NCI-H774 (cell line): ENCODE results near the gene TBX2.

Experiments used
- DNase-seq: peaks from one replicate; lab custom pipeline; 2025; lab: John Stamatoyannopoulos, UW

Gene TBX2

DNA sequence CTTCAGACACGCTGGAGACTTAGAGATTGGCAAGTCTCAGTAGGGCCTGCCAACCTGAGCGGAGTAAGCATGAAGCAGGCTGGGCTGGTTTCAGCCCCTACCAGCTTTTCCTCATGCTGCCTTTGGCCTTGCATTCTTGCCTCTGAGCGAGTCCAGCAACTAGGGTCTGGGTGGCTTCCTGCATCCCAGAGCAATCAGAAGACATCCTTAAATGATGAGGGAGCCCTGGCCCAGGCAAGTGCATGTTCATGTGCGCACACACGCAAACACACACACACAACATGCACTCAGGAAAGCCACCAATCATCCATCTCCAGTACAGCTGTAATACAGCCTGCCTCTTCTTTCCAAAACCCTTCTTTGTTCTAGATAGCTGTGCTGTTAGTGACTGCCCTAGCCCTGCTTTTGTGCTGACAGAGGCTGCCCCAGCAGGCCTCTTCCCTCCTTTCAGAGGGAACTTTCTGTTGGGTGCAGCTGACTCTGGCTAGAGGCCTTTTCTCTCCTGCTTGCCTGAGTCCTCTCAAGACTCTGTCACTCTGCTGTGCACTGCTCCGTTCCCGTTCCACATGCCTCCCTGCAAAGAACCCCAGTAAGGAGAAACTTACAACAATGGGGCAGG lies 30.7 kb upstream of the TBX2 start:
- DNase-seq, result no peak

DNA sequence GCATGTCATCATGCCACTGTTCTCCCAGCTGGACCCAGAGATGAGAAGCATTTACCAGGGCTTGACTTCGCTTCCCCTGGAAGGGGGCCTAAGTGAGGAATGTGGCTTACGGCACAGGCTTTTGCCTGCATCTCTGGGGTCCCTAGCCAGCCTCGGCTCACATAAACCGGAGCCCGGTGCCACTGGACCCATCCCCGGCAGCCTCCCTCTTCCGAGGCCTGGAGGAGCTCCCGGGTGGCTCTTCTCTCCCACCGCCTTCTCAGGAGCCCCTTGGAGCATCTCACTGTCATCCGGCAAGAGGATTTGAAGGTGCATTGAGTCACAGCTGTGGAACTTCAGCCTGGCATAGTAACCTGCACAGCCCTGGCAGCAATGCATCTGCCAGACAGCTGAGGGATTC lies 29.9 kb upstream of the TBX2 start:
- no peak for DNase-seq

GRCh38 chr17:61371179-61371578 lies 28.5 kb upstream of the TBX2 start:
- no peak for DNase-seq

DNA sequence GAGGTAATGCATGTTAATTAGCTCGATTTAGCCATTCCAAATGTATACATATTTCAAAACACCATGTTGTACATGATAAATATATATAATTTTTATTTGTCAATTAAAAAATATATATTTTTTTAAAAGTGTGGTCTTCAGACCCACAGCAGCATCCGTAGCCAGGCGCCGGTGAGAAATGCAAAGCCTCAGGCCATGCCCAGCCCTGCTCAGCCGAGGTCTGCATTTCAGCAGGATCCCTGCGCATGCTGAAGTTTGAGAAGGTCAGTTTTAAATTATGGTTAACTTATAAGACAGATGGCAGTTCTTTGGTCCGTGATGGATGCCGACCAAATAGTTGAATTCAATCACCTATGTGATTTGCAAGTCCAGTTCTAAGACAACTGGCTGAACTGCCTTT lies 28.0 kb upstream of the TBX2 start:
- DNase-seq, result no peak

DNA sequence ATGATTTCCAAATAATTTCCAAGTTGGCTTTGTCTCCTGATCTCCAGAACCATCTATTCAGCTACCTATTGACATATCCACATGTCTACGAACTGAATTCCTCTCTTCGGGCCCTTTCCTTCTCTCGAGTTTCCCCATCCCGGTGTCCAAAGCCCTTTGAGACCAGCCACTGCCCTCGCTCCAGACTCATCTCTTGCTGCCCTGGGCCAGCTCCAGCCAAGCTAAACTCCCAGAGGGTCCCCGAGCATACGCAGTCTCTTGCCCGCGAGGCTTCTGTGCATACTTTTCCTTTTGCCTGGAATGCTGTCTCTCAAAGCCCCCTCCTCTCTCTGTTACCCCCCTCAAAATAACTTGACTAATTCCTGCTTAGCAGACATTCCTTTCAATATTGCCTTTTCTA lies 27.2 kb upstream of the TBX2 start:
- DNase-seq, result no peak

DNA sequence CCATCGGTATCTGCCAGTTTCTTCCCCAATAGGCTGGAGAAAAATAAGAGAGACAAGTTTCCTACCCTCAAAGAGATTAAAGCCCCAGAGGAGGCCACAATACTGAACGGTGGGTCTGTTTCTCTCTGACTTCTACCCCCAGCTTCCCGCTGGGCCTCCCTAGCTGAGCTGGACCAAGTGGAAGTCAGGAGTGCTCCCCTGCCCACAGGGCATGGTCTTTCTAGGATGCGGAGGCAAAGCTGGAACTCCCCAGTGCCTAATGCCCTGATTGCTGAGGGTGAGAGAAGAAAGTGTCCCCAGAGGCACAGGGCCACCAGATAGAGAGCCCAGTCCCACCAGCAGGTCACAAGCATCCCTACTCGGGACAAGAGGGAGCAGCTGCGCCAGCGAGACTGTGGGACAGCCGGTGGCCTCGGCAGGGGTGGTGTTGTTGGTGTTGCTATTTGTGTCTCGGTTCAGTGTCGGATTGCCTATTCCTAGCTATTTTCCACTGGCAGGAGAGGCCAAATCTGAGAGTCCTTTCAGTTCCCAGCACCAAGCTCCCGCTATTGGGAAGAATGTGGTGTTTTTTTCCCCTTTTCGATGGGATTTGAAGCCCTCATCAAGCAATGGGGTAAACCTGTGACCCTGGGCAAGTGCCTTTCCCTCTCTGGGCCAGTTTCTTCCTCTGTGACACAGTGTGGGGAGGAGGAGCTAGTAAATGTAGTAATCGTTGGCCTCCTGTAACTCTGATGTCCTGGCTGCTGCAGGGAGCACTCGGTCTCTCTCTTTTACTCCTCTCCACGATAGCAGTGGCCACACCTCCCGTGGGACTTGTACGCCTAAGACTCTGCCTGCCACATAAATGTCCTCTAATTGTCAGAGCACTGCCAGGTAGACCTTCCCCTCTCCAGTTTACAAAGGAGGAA lies 22.5 kb upstream of the TBX2 start:
- no peak for DNase-seq

- DNase-seq, result no peak
Measured at GRCh38 chr17:61378658-61379456, 20.8 kb upstream of the TBX2 start.

- DNase-seq, result no peak
Measured at GRCh38 chr17:61379457-61380216, 20.0 kb upstream of the TBX2 start.

DNA sequence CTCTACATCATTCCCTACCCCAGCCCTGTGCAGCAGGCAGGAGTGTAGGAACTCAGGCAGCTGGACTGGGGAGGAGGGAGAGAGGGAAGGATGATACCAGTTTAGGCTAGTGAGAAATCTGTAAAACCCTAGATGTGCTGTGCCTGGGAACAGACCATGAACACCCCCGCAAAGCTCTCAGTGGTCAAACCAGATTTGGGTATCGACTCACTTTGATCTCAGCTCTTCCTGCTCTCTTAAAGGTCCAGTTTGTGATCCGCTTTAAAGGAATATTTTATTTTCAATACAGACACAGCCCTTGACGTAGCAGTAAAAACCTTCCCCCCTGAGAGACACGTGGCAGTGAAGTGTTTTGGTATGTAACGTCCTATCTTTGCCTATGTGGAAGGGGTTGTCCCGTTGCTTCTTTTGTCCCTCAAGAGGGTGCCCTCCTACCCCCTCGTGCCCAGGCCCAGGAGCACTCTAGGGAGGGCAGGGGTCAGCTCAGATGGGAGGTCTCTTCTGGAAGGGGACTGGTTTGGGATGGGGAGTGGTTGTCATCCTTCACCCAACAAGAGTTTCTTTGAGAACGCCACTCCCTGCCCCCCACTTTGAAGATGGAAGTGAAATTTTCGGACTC lies 19.3 kb upstream of the TBX2 start:
- no peak for DNase-seq

DNA sequence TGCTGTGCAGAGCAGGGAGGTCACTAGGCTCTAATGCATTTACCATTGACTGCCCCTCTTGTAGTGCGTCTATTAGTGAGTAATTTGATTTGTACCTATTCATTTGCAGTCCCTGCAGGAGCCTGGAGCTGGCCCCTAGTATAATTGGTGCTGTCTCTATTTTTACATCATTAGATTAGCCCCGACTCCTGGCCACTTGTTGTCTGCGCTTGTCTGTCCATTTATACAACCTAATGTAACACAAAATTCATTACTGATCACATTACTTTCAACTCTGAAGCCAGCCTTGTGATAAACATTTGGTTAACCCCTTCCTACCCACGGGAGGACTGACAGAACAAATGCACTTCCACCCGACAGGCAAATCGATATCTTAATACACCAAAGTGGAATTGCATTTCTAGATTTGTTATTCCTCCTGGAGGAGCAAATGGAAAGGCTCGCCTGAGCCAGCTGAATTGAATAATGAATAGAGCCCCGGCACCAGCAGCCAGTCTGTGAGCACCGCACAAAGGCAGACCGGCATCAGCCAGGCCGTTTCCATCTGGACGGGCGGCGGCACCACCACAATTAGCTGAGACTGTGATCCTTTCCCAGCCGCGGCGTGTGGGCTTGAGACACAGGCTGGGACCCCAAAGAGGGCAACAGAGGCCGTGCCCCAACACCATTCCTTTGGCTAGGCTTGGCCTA lies 18.7 kb upstream of the TBX2 start:
- DNase-seq, result no peak

DNA sequence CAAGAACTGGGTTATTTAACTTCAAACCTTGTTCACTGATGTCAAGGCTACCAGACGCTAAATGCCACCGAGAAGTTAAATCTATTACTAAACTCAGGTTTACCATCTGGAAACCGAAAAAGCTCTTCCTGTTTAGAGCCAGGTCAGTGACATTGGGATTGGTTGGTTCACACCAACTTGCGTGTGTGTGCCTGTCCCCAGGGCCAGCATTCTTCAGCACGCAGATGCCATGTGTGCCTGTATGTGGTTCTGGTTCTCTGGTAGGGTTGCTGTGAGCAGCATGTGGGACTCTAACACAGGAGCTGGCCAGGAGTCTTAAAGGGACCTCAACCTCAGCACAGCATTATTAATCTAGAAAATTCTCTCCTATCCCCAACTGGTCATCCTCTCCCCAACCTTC lies 18.1 kb upstream of the TBX2 start:
- DNase-seq, result no peak

- no peak for DNase-seq
Measured at GRCh38 chr17:61382796-61383688, 16.6 kb upstream of the TBX2 start.

DNA sequence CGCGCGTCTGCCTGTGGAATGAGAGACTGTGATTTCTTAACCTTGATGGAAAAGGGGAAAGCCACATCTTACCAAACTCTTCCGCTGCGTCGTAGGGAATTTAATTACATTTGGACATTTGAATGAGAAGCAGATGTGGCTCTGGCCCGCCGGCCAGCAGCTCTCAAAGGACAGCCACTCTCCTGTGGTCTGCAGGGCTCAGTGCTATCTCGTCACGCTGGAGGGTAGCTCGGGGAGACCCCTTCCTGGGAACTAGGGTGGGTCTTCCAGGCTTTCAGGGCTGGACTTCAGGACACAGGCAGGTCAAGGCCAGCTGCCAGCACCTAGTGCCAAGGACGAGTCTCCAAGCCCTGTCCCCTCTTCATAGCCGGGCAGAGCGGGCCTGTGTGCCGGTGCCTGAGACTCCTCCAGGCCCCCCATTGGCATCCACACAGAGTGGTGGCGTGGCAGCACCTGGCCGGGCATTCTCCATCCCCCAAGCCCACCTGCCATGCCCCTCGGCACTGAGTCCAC lies 15.9 kb upstream of the TBX2 start:
- no peak for DNase-seq

GRCh38 chr17:61384354-61384691 lies 15.3 kb upstream of the TBX2 start:
- DNase-seq, result no peak

GRCh38 chr17:61384692-61385576 lies 14.7 kb upstream of the TBX2 start:
- DNase-seq, result no peak

DNA sequence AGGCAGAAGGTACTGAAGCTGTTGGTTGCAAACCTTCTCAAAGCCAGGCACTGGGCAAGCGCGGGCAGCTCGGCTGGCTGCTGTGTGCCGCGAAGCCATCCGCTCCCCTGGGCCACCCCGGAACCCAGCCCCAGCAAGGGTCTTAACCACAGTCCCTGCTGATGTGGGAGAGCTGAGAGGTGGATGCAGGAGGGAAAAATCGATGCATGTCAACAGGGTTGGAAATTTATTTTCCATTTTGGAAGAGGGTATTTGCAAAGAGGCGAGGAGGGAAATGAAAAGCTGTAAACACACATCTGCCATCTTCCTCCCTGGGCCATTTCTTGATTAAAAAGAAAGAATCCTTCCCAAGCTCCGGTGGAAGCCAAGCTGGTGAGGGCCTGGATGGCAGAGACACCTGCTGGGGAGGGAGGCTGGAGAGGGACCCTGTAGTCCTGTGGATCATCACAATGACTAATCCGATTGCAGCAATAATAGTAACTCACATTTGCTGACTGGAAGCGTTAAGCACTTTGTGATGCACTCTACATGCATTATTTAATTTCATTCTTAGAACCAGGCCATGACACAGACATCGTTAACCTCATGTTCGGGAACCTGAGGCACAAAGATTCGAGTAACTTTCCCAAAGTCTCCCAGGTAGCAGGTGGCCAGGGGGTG lies 13.9 kb upstream of the TBX2 start:
- no peak for DNase-seq

- no peak for DNase-seq
Measured at GRCh38 chr17:61386251-61386650, 13.4 kb upstream of the TBX2 start.

DNA sequence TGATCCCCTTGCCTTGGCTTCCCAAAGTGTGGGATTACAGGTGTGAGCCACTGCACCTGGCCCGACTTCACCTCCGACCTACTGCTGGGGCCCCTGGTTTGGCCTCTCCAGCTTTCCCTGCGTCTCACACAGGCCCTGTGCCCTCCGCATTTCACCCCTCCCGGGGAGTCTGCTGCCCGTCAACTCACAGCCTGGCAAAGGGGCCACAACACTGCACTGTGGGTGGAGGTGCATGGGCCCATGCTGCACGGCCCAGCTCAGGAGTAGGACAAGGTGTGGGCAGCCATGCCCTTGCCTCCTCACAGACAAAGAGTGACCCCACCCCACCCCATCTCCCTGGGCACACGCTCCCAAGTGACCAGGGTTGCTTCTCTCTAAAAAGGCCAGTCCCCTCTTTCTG lies 12.6 kb upstream of the TBX2 start:
- no peak for DNase-seq
